ENCODE measurements around the gene LPCAT1.
A peak's percentile ranks its signal among the peaks of the same experiment; 100 is the strongest.
"Not testable (repeated sequence)": the region's sequence is repeated elsewhere in the genome, so short reads cannot be mapped to it uniquely, and the experiment has no call there.

The LPCAT1 gene

DNA sequence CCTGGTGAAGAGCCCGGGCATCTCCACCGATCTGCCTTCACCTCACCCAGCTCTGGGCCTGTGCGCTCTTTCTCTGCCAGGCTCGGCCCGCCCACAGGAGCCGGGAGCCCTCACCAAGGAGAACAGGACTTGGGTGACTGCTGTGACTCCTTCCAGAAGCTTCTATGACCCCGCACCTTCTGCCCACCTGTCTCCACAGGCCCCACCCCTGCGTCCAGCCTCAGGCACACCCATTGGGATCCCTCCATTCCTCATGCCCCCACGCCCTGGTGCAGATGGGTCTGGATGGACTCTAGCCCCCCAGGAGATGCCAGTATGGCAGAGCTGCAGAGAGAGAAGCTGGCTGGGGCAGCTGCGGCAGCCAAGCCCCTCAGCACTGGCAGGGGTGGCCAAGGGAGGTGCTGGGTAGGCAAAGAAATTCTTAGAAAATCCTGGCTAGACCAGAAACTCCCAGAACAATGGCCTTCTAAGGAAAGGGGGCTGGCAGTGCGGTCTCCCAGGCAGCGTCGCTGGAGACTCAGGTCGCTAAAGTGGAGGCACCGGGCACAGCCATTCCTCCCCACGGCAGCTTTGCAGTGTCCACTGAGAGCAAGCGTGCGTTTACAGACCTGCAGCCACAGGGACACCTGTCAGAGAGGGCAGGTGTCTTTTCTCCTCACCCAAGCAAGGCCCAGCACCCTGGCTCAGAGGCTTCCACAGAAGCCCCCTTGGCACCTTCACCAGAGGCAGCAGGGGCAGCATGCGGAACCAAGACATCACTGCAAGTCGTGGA, 17.3 kb downstream of the LPCAT1 start:
- DNase-seq (ENCODE audit: low spot score), result no peak
- in situ Hi-C loops (cut with MboI; ENCODE audit: low pct_unique_long_range_greater_than_20kb, low sequenced_read_pairs, unreplicated experiment), result no loop called here
- no peak for TF ChIP-seq CTCF (IDR thresholded peaks at IDR 0.05; ENCODE audit: extremely low read depth, insufficient read depth, missing control alignments)

- no peak for TF ChIP-seq CTCF (IDR thresholded peaks at IDR 0.05; ENCODE audit: extremely low read depth, insufficient read depth, missing control alignments)
- DNase-seq (ENCODE audit: low spot score), result no peak
- in situ Hi-C loops (cut with MboI; ENCODE audit: low pct_unique_long_range_greater_than_20kb, low sequenced_read_pairs, unreplicated experiment), result no loop called here
These were observed 18.1 kb downstream of the LPCAT1 start for GRCh38 chr5:1505506-1506241.

GRCh38 chr5:1505089-1505488, 18.7 kb downstream of the LPCAT1 start:
- in situ Hi-C loops (cut with MboI; ENCODE audit: low pct_unique_long_range_greater_than_20kb, low sequenced_read_pairs, unreplicated experiment); DNase-seq (ENCODE audit: low spot score): not testable (repeated sequence)

GRCh38 chr5:1504617-1505016, 19.1 kb downstream of the LPCAT1 start:
- DNase-seq (ENCODE audit: low spot score), result no peak
- in situ Hi-C loops (cut with MboI; ENCODE audit: low pct_unique_long_range_greater_than_20kb, low sequenced_read_pairs, unreplicated experiment), result no loop called here
- TF ChIP-seq CTCF (IDR thresholded peaks at IDR 0.05; ENCODE audit: extremely low read depth, insufficient read depth, missing control alignments), result no peak

GRCh38 chr5:1504069-1504595, 19.6 kb downstream of the LPCAT1 start:
- in situ Hi-C loops (cut with MboI; ENCODE audit: low pct_unique_long_range_greater_than_20kb, low sequenced_read_pairs, unreplicated experiment), result no loop called here
- peak; percentile 10 for TF ChIP-seq CTCF (IDR thresholded peaks at IDR 0.05; ENCODE audit: extremely low read depth, insufficient read depth, missing control alignments)
- peak; percentile 78 for DNase-seq (ENCODE audit: low spot score)

DNA sequence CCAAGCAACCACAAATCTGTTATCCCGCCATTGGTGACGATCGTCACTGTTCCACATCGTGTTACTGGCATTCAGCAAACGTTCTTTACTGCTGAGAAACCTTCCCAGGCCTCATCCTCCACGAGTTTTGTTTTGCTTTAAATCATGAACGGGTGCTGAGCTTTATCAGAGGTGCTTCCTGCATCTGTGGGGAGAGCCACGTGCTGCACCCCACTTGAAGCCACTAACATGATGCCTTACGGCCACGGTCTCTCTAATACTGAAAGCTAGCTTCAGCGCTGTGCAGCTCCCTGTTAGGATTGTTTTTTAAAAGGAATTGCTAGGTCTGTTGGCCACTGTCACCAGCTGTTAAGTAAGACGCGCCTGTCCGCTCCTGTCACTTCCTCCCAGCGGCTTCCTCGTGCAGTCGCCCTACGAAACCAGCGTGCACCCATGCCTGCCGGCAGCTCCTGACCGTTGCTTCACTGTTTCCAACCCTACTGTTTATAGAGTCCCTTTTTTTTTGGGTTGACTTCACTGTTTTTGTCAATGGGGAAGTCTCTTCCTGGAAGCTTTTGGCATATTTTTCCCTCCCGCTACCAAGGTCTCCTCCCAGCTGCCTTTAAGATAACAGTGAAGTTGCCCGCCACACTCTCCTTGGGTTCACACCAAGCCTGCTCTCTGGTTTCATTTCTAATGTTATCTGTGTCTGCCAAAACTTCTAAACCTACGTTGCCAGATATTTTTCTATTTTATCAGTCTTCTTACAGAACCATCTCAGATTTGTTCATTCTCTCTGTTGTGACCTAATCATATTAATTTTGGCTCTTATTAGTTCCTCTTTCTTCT, 20.3 kb downstream of the LPCAT1 start:
- peak; percentile 68 for DNase-seq (ENCODE audit: low spot score)
- TF ChIP-seq CTCF (IDR thresholded peaks at IDR 0.05; ENCODE audit: extremely low read depth, insufficient read depth, missing control alignments), result no peak
- in situ Hi-C loops (cut with MboI; ENCODE audit: low pct_unique_long_range_greater_than_20kb, low sequenced_read_pairs, unreplicated experiment), result no loop called here
